NCI-H774 (cell line): ENCODE measurements around the gene EPB41L4B.
"Not testable (repeated sequence)": the region's sequence is repeated elsewhere in the genome, so short reads cannot be mapped to it uniquely, and the experiment has no call there.

Experiments used
- DNase-seq: peaks from one replicate; lab custom pipeline; 2025; lab: John Stamatoyannopoulos, UW

The EPB41L4B gene

DNA sequence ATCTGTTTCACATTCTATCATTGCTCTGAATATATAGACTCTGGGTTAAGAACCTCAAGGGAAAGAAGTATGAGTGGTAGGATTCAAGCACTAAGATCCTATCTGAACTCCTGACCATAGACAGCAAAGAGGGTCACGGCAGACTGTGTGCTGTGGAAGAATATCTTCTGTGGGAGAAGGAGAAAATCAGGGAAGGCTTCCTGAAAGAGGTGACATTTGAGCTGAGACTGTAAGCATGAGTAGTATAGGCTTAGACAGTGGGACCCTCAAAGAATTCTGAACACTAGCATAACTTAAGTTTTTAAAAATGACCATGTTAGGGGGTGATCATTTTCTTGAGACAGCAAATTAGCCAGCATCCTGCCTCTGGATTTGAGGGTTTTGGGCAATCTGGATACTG lies 157.7 kb downstream of the EPB41L4B start:
- DNase-seq, result no peak

- no peak for DNase-seq
These were observed 158.2 kb downstream of the EPB41L4B start for GRCh38 chr9:109162677-109163076.

DNA sequence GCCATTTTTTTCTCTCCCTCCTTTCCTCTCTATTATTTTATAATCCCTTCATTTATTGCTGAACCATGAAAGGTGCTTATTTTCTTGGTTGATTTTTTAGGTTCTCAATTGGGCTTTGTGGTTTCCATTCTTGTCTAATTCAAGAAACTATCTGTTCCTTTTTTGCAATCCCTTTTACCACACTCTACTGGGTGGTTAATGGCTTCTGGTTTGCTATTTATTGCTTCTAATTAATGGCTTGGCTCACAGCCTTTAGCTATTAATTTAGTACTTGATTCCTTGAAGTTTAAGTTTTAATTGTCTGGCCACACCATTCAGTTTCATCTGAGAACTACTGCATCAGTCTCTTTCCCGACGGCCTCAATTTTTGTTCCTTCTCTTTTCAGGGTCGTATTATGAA lies 159.4 kb downstream of the EPB41L4B start:
- DNase-seq, result no peak

- no peak for DNase-seq
These were observed 161.3 kb downstream of the EPB41L4B start for GRCh38 chr9:109159583-109159982.

DNA sequence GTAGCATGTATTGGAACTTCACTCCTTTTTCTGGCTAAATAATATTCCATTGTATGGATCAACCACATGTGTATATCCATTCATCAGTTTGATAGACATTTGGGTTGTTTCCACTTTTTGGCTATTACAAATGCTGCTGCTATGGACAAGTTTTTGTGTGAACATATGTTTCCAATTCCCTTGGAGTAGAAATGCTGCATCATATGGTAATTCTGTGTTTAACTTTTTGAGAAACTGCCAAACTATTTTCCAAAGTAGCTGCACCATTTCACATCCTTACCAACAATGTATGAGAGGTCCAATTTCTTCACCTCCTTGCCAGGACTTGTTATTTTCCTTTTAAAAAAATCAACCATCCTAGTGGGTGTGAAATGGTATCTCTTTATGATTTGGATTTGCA lies 162.2 kb downstream of the EPB41L4B start:
- DNase-seq, result no peak

GRCh38 chr9:109156708-109157107 lies 164.2 kb downstream of the EPB41L4B start:
- no peak for DNase-seq

- no peak for DNase-seq
These were observed 169.8 kb downstream of the EPB41L4B start for GRCh38 chr9:109150925-109151545.

DNA sequence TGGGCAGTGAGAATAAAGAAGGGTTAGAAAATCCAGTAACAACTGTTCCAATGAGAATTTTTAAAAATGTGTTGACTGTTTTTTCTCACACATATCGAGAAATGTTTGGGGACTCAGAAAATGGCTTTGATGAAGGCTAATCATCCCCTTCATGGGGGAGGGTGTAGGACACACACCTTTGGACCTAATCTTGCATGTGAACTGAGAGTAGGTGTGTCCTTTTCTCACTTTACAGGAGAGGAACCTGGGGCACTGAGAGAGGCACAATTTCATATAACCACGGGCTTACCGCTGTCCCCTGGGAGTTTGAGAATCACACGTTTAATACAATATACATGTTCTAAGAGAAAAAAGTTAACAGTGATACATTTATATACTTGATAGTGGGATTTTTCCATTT lies 171.1 kb downstream of the EPB41L4B start:
- DNase-seq, result no peak

- no peak for DNase-seq
These were observed 171.8 kb downstream of the EPB41L4B start for GRCh38 chr9:109149089-109149488.

- DNase-seq, result no peak
These were observed 175.8 kb downstream of the EPB41L4B start for GRCh38 chr9:109145051-109145450.

DNA sequence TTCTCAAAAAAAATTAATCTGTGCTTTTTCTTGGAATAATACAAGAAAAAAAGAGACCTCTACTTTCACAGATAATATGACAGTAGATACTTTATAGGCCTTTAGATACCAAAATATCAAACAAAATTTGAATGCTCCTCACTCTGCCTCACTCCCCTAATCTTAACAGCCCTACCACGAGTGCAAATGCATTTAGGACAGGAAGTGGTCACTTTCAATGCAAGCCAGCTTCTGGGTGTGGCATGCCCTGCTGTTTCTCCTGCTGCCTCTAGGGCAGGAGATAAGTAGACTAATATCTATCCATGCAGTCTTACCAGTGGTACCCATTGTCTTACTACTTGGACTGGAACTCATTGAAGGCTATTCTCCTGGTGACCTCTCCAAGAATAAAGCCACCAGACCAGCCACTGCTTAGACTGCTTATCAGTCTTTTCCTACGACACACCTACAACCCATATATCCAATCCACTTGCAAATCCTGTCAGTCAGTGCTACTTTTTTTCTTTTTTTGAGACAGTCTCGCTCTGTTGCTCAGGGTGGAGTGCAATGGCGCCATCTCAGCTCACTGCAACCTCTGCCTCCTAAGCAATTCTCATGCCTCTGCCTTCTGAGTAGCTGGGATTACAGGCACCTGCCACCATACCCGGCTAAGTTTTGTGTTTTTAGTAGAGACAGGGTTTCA lies 176.8 kb downstream of the EPB41L4B start:
- DNase-seq, result no peak

DNA sequence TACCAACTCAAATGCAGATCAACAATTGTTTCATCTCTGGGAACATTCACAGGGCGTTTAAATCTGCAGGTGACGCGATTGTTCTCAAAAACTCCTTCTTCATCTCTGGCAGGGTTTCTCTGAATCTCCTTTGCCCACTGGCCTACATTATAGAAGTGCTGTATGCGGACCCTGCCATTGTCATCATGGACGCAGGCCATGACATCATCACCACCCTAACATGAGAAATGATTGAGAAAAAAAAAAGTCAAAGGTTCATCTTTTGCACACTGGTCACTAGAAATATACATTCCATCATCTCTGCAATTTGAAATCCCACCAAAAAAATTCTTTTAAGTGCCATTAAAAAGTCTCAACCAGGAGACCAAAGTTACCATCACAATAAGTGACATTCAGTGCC lies 179.5 kb downstream of the EPB41L4B start:
- DNase-seq, result no peak

DNA sequence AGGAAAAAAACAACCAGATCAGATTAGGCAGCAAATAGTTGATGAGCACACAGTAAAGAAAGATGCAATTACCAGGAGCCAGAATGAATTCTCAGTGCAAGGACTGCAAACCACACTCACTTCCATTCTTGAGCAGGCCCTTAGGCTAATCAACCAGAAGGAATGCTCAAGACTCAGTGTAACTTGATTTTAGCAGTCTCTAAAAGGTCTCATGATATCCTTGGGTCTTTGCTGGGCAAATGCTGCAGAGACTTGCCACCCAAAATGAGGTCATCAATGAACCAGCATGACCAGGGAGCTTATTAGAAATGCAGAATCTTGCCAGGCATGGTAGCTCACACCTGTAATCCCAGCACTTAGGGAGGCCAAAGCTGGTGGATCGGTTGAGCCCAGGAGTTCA lies 181.0 kb downstream of the EPB41L4B start:
- no peak for DNase-seq

DNA sequence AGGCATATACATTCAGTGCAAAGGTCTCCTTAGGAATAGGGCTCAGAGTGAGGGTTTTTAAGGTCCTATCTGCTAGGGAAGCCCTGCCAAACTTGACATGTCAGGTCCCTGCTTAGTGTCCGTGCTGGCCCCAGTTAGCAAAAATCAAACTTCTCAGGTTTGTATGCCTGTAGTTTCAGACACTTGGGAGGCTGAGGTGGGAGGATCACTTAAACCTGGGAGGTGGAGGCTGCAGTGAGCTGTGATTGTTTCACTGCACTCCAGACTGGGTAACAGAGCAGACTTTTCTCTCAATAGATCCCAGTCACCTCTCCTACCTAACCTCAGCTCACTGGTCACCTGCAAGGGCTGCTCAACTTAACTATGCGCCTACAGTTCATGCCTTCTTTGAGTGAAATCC lies 182.4 kb downstream of the EPB41L4B start:
- DNase-seq, result no peak

- DNase-seq, result no peak
These were observed 186.7 kb downstream of the EPB41L4B start for GRCh38 chr9:109134167-109134578.

DNA sequence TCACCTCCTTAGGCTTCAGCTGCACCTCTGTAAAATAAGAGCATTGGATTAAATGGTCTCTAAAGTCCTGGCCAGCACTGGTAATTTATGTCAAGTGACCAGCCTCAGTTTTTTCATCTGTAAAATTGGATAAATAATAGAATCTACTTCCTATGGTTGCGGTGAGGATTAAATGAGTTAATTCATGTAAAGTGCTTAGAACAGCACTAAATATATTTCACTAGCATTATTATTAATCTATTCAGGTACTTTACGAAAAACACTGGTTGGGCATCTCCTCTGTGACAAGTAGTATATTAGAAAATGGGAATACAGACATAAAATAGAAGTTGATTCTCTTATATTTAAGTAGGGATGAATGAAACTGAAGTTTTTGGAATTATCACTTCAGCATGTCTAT lies 187.3 kb downstream of the EPB41L4B start:
- DNase-seq, result no peak

- no peak for DNase-seq
These were observed 188.3 kb downstream of the EPB41L4B start for GRCh38 chr9:109132567-109133021.

- no peak for DNase-seq
These were observed 191.2 kb downstream of the EPB41L4B start for GRCh38 chr9:109129470-109130197.

GRCh38 chr9:109126671-109127070 lies 194.2 kb downstream of the EPB41L4B start:
- DNase-seq, result not testable (repeated sequence)

GRCh38 chr9:109124121-109124520 lies 196.7 kb downstream of the EPB41L4B start:
- DNase-seq, result no peak

DNA sequence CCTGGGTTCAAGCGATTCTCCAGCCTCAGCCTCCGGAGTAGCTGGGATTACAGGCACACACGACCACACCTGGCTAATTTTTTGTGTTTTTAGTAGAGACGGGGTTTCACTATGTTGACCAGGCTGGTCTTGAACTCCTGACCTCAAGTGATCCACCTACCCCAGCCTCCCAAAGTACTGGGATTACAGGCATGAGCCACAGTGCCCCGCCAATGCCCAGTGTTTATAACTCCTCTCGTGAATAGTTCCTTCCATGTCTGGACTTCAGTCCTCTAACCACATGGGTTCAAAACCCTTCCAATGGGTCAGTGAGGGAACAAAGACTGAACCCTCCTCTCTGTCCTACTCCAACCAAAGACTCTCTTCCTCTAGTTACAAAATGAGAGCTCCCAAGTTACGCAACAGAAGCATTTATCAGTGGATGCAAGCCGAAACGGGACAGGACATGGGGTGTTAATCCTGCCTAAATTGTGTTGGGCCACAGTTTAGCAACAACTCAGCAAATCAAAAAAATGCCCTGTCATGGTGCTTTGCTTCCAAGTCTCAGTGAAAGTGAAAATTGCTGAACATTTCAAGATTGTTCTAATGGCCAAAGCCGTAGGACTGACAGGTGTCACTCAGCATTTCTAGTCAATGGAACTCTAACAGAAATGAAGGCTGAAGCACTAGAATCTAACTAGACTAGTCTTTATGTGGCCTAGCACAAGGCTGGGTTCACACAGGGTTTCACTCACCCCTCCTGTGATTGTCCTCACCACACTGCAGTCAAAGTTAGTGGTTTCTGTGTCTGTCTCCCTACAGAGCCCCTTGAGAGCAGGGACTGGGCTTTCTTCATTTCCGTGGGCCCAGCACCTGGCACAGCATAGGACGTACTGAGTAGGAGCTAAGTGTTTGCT lies 197.9 kb downstream of the EPB41L4B start:
- no peak for DNase-seq
